GM18861 (cell line): ENCODE measurements around the gene IGF2BP2.
"Not testable (repeated sequence)": the region's sequence is repeated elsewhere in the genome, so short reads cannot be mapped to it uniquely, and the experiment has no call there.

Experiments used
- ATAC-seq: cut with Tn5 transposase; IDR thresholded peaks from one replicate; pipeline ENCODE4 v1.9.1; 2021; ENCODE audit not compliant: unreplicated experiment

The IGF2BP2 gene

DNA sequence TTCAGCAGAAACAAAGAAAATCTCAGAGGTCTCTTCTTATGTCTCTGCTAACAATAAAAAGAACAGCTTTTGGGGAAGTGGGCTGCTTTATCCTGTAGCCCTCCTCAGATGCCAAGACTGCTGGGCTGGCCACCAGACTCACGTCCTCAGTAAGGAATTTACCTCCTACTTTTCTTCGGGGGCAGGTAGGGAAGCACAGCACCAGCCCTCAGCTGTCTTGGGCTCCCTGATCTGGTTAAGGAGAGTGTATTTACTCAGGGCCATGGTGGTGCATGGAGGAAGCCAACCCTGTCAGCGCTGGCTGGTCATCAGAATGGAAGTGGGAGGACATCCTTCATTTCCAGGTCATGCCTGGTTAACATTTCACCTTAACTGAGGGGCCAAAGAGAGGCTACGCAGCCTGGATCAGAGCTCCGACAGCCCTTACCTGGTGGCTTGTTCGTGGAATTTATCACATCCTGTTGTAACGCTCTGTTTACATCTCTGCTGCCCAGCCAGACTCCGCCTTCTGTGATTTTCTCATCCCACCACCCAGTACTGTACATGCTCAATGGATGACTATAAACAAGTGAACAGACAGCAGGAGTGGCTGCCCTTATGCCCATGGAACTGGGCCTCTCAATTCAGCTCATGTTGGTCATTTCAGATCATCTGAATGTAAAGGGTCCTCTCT lies 108.3 kb downstream of the IGF2BP2 start:
- ATAC-seq, result no peak

DNA sequence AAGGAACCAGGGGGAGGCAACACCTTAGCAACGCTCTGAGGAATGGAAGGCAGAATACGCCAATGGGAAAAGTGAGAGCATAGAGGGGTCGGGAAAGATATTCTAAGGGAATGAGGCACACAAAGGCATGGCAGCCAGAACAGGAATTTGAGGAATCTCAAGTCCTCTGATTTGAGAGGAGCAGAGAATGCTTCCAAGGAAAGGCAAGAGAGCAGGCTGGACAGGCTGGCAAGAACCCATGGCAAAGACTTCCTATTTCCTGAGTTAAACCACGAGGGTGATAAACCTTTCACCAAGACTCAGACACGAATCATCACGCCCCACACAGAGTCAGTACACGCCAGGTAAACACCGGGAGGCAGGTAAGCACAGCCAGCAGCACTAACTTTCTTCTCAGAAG lies 109.8 kb downstream of the IGF2BP2 start:
- ATAC-seq, result no peak

DNA sequence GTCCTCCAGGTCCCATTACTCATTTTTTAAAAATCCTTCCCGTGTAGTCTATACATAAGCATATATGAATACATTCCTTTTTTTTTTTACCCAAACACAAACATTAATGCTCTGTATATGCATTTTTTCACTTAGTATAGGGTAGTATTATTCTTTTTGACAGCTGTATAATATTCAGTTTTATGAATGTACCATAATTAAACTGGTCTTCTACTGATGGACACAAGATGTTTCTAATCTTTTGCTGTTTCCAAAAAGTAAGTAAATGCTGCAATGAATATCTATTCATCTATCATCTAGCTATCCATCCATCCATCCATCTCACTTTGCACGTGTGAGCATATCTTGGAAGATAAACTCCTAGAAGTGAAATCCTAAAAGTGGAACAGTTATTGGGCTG lies 110.8 kb downstream of the IGF2BP2 start:
- no peak for ATAC-seq

DNA sequence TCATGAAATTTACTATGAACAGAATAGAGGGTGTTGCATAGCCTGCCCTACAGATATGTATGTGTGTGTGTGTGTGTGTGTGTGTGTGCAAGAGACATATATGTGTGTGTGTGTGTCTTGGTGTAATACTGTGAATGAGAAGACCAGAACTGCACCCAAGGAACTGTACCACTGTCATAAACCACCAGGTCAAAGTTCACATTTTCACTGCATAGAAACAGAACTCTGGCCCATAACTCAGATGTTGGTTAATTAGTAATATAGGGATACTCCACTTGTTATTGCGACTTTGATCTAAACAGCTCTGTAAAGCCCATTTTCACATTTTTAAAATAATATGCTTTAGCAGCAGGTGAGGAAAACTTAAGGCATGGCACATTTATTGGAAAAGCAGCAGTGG lies 111.8 kb downstream of the IGF2BP2 start:
- no peak for ATAC-seq

DNA sequence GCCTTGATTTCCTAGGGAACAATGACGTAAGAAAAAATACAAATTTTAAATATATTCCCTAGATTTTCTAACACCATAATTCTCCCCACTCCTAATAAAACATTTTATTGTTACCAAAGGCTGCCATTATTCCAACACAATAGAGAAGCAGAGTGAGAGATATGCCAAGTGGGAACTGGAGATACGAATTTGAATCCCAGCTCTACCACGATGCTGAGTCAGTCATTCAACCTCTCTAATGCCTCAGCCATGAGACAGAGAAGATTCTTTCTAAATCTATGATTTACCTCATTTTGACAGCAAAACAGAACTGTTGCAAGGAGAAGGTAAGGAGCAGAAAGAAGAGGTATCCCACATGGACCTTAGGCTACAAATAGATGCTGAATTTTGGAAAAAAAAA lies 112.5 kb downstream of the IGF2BP2 start:
- no peak for ATAC-seq

DNA sequence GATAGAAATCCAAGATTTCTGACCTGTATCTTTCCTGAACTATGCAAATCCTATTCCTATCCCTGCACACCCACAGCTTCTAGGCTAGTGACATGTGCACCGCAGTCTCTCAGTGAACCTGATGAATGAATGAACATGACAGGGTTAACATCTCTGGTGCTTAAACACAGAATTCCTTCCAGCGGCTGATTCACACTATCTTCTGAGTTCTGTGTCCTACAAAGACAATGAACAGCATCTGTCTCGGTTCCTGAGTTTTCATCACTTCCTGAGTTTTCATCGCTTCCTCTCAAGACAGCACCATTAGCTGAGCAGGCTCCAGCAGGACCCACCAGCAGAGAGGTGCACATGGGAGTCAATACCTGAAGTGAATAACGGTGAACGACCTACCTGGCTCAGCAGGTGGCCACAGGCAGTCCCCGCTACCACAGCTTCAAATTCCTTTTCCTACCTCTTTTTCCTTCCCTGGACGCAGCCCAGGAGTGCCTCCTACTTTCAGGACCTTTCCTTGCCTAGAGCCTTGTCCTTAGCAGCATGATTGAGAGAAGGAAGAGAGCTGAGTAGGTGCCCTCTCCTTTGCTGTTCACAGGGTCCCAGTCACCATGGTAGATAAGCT lies 113.5 kb downstream of the IGF2BP2 start:
- ATAC-seq, result no peak

DNA sequence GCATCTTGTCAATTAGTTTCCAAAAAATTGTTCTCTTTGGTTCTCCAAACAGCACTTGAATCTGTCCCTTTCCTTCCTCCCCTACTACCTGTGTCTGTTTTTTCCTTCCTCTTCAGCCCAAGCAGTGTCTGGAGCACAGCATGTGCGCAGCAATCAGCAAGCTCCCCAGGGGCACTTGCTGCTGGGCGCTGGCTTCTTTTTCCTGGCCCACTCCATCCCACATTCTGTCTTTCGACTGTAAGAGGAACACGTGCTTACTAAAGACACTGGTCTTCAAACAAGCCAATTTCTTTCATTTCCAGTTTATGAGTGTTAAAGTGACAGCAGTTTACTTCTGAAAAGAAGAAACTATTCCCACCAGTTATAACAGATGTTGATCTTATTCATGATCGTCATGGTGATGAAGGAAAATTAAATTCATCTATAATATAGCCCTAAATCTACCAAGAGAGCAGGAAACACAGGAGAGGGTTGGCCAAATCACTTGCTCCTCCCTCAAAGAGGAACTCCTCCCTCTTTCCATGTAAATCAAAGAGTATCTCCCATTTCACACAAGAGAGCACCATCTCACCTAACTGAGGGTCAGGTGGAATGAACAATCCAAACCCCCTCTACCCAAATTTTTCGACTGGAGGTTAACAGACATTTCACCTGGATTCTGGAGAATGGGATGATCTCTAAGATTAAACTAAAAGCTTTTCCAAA lies 115.4 kb downstream of the IGF2BP2 start:
- ATAC-seq, result no peak

DNA sequence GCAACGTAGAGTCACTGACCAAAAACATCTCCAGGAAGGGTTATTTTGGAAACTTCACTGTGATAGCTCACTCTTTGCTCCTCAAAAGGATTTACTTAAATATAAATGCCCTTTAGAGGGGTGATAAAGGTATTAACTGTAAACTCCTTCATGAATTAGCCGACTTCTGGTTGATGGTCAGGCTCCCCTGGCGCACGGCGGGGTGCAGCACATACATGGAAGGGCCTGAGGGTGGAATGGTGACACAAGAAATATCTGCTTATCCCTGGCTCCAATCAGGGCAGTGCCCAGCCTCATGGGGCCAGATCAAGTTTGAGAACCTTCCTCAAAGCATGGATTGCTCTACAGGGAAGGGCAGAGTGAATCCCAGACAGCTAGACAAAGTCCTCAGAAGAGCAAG lies 116.5 kb downstream of the IGF2BP2 start:
- ATAC-seq, result no peak

DNA sequence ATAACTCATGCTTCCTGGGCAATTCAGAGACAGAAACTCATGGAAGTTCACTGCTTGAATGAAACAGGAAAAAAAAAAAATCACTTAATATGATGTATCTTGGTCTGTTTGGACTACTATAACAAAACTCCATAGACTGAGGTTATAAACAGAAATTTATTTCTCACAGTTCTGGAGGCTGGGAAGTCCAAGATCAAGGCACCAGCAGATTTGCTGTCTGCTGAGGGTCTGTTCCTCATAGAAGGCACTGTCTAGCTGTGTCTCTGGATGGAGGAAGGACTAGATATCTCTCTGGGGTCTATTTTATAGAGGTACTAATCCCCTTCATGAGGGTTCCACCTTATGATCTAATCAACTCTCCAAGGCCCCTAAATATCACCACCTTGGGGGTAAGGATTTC lies 119.3 kb downstream of the IGF2BP2 start:
- ATAC-seq, result no peak

DNA sequence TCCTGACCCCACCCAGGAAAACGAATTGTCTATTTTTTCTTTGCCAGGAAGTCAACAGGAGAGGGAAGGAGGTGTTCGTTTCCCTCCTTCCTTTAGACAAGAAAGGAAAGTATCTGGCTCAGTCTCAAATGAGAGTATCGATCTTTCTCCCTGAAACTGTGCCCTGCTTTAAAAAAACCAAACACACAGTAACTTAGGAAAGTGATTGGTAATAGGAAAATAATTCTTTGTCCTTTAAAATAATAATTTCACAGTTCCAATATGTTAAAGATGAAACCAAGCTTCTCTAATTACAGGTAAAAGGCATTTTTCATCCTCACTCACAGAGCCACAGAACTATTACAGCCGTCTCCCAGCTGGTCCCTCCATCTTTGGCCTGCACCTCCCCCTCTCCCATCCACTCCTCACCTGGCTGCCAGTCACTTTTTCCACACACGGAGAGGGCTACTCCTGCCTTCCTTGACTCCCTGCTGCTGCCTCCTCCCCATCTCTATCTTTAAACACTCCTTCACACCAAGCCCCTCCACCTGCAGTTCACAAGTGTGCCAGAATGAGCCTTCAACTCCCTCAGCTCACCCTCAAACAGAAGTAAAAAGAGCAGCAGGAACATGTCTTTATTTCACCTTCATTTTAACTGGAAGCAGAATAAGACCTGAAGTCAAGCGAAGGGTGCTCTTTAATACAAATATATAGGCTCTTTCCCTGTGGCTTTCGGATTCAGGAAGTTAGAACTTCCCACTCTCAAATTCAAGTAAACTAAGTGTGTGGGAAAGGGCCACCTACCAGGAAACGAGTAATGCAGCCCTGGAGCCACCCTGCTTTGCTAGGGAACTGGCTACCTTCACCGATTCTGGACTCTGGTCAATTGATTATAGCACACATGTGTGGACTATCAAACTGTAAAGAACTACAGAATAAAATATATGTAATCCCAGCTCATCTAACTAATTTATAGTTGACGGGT lies 122.3 kb downstream of the IGF2BP2 start:
- no peak for ATAC-seq

DNA sequence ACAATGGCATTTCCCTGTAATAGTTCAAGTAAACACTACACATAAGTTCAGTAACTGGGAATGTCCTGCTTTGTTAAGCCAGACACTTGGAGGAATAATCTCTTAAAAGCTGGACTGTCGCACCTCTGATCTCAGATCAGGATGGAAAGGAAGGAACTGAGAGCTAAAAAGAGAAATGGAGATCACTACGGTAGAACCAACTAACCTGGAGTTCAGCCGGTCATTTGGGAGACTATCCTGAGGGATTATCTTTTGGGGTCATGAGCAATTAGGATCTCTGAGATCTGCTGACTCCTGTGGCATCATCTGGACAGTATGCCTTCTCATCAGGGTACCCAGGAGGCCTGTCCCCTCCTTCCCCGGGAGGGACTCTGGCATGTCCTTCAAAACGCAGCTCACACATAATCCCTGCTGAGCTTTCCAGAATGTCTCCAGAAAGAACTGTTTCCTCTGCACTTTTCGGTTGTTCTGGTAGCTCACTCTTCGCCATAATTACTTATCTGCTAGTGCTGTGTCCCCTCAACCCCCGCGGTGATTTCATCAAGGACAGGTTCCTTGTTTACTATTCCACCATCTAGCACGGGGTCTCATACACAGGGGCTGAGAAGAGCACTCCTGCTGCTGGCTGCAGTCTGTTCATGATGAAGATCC lies 123.1 kb downstream of the IGF2BP2 start:
- ATAC-seq, result no peak

DNA sequence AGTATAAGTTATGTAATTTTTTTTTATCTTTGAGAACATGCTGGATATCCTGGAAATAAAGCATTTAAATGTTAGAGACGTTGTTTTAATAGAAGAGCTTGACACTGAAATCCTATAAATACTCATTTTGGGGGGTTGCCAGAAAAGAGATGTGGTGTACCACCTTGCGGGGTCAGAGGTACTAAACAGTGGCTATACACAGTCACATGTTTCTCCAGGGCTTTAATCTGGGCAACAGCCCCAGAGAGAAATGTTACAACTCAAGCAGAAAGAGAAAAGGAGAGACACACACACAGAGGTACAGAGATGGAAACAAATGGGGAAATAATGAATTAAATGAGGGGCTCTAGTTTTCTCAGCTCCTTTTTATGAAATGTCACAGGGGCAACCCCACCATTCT lies 124.9 kb downstream of the IGF2BP2 start:
- no peak for ATAC-seq

DNA sequence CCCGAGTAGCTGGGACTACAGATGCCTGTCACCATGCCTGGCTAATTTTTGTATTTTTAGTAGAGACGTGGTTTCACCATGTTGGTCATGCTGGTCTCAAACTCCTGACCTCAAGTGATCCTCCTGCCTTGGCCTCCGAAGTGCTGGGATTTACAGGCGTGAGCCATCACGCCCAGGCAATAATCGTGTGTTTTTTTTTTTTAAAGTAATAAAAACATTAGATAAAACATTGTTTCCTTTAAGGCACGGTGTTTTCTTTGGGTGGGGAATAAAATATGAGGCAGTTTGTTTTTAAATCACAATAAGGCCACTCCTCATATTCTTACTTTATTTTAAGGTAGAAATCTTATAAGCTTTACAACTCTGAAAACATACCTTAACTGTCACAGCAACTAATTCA lies 127.6 kb downstream of the IGF2BP2 start:
- not testable (repeated sequence) for ATAC-seq

DNA sequence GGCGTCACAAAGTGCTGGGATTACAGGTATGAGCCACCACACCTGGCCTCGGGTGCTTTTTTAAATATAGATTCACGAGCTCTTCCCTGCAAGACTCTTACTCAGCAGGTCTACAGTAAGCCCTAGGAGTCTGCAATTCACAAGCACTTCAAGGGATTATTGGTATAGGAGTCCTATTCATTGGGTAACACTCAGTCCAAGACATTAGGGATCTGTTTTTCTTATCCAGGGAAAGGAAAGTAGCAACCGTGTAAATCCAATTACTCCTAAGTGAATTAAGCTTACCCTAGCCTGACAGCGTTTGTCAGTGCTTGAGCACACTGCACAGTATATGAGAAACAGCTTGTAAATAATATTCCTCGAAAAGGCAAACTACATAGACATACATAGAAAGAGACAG lies 128.8 kb downstream of the IGF2BP2 start:
- no peak for ATAC-seq

DNA sequence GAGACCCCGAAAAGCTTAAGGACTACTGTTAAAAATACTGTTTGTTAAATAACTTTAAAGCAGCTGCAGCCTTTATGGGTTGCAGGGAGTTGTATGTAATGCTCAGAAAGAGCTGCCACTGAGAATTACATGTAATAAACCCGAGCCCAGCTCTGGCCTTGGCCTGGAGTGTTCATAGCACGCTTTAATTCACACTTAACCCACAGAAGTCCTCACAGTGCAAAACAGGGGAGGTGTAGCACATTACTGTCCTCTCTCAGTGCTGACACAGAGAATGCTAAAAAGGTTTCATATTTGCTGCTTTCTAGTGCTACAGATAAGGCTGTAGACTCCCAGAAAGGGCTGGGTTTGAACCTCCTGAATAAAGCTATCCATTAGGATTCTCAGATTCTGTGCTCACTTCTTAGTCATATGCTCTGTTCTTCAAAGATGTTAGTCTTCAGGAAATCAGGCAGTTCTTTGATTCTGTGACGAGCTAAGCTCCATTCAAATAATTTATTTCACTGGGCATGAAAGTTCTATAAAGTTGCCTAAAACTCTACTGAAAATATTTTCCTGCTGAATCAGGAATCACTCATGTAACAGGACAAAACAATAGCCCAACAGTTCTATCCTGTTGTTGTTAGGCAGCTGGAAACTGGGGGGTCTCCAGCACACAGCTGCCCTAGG lies 130.7 kb downstream of the IGF2BP2 start:
- ATAC-seq, result no peak

DNA sequence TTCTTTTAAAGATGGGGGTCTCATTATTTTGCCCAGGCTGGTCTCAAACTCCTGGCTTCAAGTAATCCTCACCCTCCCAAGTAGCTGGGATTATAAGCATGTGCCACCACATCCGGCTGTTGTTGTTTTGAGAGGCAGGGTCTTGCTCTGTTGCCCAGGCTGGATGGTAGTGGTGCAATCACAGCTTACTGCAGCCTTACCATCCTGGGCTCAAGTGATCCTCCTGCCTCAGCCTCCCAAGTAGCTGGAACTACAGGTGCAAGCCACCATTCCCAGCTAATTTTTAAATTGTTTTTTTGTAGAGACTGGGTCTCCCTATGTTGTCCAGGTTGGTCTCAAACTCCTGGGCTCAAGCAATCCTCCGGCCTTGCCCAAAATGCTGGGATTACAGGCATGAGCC lies 133.2 kb downstream of the IGF2BP2 start:
- ATAC-seq, result no peak

DNA sequence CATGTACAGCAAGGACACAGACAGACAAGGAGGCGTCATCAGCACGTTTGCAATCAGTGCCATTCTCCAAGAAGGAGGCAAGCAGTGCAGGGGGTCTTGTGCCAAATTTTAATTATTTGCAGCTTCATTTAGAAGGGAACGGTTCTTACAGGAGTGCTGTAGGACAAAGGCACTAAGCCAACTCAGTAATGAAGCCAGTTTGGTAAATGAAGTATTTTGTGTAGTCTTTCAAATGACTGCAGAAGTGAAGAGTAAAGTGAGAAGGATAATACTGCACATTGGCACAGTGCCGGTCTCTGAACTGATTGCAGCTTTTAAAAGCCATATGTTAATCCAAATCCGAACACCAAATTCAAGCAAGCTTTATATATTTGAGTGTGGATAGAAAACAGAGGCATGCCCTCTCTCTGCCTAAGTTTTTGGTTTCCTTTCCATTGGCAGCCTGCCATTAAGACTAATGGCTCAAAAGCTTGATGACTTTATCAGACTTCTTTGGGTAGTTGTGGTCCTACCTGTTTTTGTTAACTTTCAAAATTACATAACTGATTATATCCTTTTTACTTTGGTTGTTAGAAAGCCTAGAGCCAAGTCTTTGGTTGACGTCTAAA lies 137.5 kb downstream of the IGF2BP2 start:
- ATAC-seq, result no peak

DNA sequence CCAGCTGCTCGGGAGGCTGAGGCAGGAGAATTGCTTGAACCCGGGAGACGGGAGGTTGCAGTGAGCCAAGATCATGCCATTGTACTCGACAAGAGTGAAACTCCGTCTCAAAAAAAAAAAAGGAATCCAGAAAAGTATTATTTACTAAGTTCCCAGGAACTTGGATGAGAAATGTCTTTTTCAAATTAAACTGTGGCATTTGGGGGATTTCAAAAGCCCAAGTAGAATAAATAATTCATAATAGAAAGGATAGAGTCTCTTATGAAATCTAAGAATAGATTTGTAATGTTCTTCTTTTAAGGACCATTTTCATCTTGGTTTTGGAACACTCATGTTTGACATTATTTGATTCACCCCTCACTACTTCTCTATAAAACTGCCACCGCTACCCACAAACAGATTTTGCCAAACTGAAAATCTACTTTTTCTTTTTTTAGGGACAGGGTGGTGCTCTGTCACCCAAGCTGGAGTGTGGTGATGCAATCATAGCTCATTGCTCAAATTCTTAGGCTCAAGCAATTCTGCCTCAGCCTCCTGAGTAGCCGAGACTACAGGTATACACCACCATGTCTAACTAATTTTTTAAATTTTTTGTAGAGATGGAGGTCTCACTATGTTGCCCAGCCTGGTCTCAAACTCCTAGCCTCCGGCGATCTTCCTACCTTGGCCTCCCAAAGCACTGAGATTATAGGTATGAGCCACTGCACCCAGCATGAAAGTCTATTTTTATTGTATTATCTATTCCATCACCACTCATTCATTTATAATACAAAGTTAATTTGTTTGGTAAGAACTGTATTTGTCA lies 139.4 kb downstream of the IGF2BP2 start:
- no peak for ATAC-seq

DNA sequence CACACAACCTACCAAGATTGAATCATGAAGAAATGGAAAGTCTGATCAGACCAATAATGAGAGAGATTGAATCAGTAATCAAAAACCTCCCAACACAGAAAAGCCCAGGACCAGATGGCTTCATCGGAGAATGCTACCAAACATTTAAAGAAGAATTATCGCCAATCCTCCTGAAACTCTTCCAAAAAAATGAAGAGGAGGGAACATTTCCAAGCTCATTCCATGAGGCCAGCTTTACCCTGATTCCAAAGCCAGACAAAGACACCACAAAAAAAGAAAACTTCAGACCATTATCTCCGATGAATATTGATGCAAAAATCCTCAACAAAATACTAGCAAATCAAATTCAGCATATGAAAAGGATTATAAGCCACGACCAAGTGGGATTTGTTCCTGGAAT lies 144.6 kb downstream of the IGF2BP2 start:
- ATAC-seq, result no peak
